Measurements from ENCODE around the gene KRT79.

DNA sequence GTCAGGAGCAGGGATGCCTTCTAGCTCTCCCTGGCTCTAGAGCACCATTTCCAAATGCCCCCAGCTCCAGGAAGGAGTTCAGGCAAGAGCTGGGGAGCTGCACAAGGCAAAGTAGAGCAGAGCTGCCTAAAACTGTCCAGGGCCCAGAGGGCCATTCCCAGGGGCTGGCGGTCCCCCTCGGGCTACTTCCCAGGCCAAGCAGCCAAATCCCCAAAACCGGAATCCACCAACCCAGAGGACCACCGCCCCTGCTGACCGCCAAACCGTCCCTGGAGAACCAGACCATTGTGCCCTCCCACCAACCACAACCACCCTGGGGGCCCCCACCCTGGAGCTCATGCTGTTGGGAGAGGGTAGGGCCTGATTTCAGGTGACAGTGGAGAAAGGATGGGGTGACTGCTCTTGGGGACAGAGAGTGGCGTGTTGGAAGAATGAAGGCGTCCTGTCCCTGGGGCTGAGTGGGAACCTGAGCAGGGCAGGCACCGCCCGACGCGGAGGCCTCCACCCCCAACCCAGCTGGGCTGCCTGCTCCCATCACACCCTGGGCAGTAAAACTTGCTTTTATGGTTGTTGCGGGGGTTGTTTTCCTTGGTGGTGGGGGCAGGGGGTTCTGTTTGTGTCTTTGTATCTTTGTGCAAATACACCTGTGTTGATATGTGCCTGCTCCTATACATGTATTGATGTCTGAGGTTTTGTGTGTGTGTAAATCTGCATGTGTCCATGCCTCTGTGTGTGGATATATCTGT, 38.7 kb upstream of the KRT79 start:
- TF ChIP-seq POLR2AphosphoS5 (IDR thresholded peaks at IDR 0.05) (no peak), TAF1 (IDR thresholded peaks at IDR 0.05; ENCODE audit: low read depth) (no peak), RAD21 (conservative IDR thresholded peaks at IDR 0.05) (no peak), SMC3 (conservative IDR thresholded peaks at IDR 0.05; ENCODE audit: poor library complexity) (no peak), EP300 (conservative IDR thresholded peaks at IDR 0.05; ENCODE audit: poor library complexity, severe bottlenecking) (no peak), EZH2 (IDR thresholded peaks at IDR 0.05; ENCODE audit: borderline replicate concordance, insufficient read depth, low read length, poor library complexity, severe bottlenecking) (no peak), MXI1 (conservative IDR thresholded peaks at IDR 0.05; ENCODE audit: poor library complexity, severe bottlenecking) (no peak)
- TF ChIP-seq, protein P1, sequence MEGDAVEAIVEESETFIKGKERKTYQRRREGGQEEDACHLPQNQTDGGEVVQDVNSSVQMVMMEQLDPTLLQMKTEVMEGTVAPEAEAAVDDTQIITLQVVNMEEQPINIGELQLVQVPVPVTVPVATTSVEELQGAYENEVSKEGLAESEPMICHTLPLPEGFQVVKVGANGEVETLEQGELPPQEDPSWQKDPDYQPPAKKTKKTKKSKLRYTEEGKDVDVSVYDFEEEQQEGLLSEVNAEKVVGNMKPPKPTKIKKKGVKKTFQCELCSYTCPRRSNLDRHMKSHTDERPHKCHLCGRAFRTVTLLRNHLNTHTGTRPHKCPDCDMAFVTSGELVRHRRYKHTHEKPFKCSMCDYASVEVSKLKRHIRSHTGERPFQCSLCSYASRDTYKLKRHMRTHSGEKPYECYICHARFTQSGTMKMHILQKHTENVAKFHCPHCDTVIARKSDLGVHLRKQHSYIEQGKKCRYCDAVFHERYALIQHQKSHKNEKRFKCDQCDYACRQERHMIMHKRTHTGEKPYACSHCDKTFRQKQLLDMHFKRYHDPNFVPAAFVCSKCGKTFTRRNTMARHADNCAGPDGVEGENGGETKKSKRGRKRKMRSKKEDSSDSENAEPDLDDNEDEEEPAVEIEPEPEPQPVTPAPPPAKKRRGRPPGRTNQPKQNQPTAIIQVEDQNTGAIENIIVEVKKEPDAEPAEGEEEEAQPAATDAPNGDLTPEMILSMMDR (IDR thresholded peaks at IDR 0.05; ENCODE audit: poor library complexity, severe bottlenecking), result no peak
- TF ChIP-seq, protein P2, sequence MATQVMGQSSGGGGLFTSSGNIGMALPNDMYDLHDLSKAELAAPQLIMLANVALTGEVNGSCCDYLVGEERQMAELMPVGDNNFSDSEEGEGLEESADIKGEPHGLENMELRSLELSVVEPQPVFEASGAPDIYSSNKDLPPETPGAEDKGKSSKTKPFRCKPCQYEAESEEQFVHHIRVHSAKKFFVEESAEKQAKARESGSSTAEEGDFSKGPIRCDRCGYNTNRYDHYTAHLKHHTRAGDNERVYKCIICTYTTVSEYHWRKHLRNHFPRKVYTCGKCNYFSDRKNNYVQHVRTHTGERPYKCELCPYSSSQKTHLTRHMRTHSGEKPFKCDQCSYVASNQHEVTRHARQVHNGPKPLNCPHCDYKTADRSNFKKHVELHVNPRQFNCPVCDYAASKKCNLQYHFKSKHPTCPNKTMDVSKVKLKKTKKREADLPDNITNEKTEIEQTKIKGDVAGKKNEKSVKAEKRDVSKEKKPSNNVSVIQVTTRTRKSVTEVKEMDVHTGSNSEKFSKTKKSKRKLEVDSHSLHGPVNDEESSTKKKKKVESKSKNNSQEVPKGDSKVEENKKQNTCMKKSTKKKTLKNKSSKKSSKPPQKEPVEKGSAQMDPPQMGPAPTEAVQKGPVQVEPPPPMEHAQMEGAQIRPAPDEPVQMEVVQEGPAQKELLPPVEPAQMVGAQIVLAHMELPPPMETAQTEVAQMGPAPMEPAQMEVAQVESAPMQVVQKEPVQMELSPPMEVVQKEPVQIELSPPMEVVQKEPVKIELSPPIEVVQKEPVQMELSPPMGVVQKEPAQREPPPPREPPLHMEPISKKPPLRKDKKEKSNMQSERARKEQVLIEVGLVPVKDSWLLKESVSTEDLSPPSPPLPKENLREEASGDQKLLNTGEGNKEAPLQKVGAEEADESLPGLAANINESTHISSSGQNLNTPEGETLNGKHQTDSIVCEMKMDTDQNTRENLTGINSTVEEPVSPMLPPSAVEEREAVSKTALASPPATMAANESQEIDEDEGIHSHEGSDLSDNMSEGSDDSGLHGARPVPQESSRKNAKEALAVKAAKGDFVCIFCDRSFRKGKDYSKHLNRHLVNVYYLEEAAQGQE (IDR thresholded peaks at IDR 0.05; ENCODE audit: borderline replicate concordance), result no peak
